Activated naive CD4-positive, alpha-beta T cell (primary cell): Measurements from ENCODE around the gene NRXN3.

Source experiments
- DNase-seq, 4 experiments: peaks; one replicate each; lab custom pipeline; 2025; lab: John Stamatoyannopoulos, UW

NRXN3 gene

DNA sequence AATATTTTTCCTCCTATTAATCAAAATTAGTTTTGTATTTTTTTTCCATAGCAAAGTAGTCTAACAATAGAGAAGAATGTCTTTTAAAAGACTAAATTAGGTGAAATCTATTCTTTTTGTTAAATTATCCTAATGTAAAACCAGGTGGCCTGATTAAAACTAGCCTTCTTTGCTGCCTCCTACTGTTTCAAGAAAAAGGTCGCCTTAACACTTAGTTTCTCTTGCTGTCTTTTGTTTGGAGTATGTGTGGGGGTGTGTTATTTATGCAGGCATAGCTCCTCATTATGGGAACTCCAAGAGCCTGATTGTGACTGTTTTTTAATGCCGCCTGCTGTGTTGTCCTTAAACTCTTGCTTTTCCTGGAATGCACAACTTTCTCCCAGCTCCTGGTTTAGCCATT is 1185.9 kb downstream of the NRXN3 start:
- no peak for DNase-seq

DNA sequence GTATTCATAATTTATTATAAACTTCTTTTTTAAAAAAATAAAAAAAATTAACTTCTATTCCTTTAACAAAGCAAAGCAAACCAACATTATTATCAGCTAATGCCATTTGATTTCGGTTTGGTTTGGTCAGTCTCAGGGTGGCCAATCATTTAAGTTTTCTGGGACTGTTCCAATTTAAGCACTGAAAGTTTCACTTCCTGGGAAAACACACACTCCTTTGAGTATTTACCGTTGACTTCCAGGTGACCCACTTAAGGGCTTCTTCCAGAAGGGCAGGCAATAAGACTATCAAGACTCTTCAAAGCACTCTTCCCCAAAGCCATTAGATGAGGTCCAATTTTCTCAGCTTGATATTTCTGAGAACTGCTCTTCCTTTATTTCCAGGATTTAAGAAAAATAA is 1187.1 kb downstream of the NRXN3 start:
- no peak for DNase-seq

DNA sequence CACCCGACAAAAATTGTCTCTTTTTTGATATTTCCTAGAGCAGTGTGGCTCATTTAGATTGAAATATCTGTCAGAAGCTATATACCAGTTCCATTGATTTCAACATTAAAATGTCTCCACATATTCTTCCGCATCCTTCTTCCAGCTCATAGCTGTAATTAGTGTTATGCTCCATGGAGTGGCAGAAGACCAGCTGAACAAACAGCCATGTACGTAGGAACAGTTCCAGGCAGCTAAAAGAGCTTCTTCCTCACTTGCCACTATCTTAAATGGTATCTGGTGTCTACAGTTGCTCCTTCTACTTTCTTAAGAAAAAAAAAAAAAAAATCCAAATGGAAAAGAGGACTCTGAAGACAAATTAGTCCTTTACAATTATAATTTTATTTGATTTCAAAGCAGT is 1193.1 kb downstream of the NRXN3 start:
- DNase-seq, result no peak

DNA sequence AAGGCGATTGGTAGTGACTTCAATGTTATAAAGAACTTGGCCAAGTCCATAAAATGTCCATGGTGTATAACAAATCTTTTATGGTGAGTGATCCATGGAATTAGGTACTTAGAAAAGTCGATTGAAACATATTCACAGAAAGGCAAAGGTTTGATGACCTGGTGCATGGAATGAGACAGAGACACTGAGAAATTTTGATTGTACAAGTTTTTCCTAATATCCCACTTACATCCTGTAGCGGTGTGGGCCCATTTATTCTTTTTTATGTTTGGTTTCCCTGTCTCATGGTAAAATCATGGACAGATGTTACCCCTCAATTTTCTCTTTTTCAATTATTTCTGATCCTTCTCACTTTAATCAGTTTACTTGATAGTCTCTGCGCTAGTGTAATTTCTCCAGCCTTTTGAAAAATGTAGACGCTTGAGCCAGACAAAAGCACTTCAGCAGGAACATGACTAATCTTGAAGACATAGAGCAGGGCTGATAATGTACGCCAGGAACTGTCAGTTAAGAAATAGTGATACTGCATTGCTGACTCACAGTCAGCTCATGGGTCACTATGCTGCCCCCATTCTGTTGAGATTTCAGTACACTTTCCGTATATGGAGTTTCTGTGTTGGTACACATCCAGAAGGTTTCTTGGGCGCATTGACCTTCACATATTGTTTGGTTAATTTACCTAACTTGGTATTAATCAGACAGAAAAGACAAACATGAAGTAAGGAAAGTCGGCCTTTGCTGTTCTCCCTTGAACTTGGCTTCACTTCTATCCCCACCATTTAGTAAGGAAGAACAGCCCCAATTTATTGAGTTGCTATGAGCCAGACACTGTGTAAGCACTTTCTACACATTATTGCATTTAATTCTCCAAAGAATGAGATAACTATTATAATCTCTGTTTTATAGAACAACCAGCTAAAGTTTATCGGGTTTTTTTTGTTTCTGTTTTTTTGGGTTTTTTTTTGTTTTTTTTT is 1199.5 kb downstream of the NRXN3 start:
- no peak for DNase-seq

DNA sequence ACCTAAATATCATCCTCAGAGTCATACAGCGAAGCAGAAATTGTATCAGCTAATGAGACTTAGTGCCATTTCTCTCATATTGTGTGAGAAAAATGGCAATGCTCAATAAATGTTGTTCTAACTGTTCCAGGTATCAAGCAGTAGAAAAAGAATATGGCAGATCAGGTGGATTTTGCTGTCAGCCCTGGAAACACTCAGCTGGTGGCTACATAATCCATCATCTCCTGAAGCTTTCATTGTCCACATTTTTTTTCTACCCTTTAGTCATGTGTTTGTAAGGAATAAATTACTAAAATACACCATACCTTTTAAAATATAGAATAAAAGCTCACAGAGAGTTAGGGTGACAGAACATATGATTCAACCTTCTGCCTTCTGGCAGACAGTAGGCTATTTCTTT is 1200.8 kb downstream of the NRXN3 start:
- no peak for DNase-seq

DNA sequence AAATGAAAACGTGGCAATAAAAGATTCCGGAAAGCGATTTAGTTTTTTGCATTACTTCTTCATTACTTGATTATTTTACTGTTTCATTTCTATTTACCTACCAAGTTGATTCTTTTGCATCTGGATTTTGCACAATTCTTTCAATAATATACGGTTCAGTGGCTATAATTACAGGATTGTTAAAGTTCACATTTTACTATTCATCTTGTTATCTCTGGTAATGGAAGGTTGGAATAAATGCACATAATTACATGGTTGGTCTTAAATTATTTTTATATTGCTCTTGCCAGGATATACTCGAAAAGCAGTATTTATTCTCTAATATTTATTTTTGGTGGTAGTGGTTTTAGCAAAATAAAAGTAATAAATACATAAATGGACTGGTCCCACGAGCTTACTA is 1203.3 kb downstream of the NRXN3 start:
- DNase-seq, result no peak

DNA sequence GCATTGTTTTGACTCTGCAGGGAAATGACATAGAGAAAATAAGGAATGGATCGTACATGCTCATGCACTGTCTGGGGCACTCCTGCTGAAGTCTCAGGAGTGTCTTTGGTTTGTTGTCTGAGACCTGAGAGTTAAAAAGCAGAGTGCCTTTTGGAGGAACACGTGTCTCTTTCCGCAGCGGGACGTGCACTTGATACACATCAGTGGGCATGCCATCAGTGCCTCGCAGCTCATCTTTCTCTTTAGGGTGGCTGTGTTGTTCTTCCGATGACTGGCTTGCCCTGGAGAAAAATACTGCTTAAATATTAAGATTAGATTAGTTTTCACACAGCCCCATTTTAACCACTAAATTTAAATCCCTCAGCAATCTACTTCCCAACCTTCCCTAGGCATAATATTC is 1205.2 kb downstream of the NRXN3 start:
- no peak for DNase-seq

DNA sequence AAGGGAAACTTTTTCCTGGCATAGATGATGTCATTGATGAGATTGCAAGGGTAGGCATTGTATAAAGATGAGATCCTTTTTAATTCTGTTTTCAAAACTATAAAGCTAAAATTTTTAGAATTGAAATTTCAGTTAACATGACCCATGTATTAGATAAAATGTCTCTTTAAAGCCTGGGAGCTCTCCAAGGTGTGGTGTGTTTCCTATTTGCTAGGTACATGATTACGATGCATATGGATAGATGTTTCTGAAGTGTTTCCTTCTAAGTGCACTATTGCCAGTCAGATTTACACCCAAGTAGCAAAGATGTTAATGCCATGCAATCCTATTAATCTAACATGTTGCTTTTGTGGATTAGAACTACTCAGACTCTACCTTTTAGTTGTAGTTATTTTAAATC is 1206.4 kb downstream of the NRXN3 start:
- DNase-seq, result no peak

DNA sequence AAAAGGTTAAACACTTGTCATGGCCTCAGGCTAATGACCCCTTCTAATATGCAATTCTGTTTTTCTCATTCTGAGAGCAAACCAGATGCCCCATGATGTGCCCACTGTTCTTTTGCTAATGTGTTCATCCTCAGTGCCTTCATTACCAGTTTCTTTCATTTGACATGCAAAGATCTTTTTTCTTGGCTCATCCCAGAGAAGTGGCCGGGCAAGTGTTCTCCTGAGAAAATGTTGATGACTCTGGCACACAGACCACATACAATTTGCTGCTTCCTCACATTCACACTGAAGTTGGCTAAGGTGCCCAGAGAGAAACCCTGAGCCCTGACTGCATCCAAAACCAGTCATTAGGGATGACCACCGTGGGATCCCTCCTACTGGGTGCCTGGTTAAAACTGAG is 1207.8 kb downstream of the NRXN3 start:
- DNase-seq, result no peak

DNA sequence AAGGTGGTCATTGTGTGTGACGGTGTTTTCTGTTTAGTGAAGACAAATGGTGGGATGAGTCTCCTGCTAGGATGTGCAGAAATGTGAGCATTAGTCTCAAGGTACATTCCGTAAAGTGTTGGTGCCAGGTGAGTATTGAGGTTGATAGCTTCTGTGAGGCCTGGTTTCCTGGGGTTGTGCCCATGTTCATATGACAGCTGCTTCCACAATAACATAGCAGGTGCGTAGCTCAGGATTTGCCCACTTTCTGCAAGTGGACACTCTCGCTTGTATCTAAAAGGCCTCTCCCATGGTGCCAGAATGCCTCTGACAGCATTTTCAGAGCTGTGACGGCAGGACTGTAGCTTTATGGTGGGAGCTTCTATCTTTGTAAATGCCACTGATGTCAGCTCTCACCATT is 1209.1 kb downstream of the NRXN3 start:
- no peak for DNase-seq

DNA sequence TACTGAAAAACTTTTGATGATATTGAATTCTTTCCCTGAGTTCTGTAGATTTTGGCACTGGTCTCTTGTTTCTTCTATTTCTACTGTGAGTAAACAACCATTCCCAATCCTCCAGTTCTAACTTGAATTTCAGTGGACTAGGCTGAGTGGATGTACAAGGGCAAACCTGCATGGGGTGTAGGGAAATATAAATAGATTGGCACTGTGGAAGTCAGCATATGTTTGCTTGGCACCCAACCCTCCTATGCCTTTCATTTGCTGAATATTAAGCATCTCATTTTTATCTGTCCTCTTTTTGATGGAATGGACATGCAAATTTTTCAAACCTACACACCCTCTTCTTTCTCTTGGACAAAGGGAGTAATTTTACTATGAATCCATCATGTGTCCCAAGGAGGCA is 1212.9 kb downstream of the NRXN3 start:
- DNase-seq, result no peak

DNA sequence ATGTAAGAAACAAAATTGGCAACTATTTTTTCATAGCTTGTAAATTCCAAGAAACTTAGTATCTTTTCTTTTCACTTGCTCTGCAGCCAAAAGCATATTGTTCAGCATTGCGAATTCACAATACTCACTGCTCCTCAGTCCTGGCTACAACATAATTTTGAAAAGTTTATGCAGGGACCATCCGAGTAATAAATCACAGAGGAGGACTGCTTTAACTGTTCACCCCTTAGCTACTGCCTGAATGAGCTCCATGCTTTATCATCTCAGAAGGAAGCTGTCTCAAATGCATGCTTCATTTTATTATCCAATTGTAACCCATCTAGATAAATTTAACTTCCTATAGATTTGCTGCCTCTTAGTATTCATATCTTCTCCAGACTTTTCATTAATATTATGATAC is 1213.3 kb downstream of the NRXN3 start:
- DNase-seq, result no peak

DNA sequence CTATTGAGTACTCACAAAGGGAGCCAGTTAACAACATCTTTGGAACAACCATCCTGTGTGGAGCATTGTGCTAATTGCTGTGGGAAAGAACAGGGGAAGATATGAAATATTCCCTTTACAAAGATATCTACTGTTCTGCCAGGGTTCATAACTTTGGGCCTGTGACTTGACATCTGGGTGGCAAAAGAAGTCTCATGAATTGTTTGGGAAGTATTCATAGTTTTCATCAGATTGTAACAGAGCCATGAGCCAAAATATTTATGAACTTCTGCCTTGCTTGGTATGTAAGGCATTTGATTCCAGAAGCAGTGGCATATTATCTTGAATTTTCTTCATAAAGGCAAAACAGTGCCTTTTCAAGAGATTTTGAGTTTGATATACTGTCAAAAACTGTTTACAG is 1224.9 kb downstream of the NRXN3 start:
- DNase-seq, result no peak

DNA sequence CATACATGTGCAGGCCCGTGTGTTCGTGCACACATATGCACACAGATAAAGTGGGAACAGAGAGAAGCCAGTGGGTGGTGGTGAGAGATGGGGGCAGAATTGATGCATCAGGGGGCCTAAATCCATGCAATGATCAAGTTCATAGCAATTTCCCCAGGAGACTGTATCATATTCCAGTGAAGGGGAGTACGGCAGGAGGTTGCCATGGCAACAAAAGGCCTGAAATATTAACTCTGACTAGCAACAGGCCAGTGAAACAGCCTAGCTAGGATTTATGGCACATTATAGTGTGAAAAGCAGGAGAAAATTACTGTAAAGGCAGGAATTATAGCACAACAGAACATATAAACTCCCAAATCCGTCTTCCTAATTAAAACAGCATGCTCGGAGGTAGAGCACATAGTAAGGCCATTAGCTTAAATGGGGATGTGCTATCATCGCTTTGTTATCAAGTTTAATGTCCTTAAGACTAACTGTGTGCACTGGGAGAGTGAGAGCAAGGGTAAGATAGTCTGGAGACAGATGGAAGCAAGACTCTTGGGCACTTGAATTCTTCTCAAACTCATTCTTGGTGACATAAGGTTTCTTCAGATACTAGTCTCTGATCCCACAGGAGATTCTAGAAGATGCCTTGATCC is 1234.8 kb downstream of the NRXN3 start:
- DNase-seq, result no peak

DNA sequence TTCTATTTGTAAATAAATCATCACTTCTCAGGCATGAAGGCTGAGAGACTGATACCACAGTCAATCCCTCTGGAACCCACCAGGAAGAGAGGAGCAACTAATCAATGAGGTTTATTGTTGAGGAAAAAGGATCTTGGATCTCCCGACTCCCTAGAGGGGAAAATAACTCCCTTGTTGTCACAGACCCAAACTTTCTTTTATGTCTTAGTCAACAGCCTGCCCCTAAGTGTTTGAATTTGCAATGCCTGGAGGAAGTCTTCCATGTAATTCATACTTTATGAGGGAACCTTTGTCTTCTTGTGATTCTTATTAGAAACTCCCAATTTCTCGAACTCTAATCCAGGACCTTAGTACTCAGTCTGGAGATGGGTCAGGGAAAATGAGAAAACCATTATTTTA is 1235.3 kb downstream of the NRXN3 start:
- no peak for DNase-seq

DNA sequence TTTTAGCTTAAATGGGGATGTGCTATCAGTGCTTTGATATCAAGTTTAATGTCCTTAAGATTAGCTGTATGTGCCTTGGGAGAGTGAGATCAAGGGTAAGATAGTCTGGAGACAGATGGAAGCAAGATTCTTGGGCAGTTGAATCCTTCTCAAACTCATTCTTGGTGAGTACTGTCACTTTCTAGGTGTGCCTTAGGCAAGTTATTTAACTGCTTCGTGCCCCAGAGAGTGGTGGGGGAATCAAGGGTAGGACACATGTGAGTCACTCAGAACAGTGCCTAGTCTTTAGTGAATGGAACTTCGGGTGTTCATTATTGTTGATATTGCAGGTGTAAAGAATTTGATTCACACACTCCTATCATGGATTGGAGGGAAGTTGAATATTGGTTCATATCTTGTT is 1237.4 kb downstream of the NRXN3 start:
- no peak for DNase-seq

DNA sequence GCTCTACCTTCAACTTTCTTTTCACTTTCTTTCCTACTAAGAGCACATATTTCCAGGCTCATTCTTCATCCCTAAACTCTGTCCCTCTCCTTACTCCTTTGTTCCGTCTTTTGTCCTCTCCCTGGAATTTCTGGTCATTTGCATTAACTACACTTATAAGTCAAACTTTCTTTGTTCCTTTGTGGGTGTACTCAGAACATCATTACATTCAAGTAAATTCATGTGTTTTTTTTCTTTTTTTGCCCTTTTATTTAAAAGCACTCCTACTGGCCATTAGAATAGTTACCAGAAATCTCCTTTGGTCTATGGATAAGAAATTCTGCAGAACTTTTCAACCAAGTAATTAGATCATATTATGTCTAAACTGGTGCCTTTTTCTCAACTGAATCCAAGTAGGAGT is 1238.5 kb downstream of the NRXN3 start:
- DNase-seq, result no peak

DNA sequence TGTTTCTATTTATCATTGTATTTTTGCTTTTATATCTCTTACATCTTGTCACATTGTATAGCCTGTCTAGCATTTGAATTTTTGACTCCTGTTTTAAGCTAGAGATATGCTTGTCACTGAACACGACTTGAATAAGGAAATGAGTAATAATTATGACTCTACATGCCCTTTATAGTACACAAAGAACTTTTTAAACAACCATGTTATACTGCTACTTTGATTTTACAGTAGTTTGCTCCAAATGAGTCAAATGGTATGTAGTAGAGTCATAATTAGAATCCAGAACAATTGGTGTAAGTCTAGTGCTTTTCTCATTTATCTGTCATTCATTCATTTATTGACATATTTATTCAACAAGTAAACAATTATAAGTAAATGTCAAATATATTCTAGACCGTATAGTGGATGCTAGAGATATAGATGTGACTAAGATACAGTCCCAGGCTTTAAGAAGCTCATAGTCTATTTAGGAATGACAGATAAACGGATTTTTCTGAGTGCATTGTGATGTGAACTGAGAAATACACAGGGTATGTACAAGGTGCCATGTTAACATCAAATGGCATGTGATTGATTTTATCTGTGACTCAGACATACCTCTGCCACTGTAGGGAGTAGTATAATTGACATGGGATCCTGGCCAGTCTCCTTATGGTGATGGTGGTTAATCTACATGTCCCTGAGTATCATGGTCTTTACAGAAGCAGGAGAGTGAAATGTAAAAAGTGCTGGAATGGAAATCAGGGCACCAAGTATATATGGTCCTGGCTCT is 1241.4 kb downstream of the NRXN3 start:
- no peak for DNase-seq

DNA sequence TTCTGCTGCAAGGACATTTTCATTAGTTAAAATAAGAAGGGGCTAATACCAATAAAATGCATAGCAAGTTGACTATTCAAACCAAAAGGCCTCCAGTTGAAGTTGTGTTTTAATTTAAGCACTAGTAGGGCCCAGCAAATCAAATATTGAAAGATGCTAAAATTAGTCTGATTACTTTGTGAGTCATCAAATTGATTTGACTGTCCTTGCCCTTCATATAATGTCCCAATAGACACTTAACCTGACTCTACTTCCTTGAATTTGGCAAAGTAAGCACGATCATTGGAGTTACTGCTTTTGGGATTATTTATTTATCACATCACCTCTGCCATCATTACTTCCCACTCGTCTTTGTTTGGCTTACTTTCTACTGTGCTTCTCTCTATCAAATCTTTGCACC is 1242.6 kb downstream of the NRXN3 start:
- DNase-seq, result no peak

DNA sequence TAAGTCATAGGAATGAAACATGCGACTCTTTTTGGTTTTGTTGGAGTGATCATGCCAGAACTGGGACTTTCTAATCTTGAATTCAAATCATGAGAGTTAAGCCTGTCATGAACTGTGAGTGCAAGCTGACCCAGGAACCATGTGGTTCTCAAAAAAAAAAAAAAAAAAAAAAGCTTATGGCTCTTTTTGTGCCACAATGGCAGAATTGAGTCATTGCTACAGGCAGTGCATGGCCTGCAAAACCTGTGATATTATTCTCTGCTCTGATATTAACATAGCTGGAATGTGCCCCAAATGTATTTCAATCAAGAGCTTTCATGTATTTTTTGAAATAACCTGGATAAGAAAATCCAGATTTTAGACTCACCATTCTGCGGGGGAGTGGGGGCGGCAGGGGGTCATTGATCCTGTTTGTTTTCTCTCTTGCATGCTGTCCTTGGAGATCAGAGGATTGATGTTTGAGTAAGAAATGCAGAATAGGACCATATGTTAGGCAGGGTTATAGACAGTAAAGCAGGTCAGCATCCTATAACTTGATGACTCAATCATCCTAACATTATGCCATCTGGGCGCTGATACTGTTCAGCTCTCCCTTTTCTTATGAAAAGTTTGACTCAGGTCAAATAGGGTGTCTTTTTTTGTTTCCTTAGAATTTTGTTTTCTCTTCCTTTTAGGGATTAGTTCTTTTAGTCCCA is 1243.7 kb downstream of the NRXN3 start:
- DNase-seq, result no peak

DNA sequence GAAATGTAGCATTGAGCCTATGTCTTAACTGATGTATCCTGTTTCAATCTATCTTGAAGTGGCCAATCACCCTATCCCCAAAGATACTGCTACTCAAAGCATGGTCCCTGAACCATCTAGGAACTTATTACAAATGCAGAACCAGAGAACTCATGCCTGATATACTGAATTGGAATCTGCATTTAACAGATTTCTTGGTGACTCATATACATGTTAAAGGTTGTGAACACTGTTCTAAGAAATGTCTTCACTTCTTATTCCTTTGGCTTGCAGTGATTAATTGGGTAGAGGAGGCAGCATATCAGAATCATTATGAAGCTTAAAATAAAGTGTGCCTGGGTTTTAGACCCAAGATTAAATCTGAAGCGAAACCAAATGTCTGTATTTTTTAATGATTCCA is 1245.6 kb downstream of the NRXN3 start:
- no peak for DNase-seq

DNA sequence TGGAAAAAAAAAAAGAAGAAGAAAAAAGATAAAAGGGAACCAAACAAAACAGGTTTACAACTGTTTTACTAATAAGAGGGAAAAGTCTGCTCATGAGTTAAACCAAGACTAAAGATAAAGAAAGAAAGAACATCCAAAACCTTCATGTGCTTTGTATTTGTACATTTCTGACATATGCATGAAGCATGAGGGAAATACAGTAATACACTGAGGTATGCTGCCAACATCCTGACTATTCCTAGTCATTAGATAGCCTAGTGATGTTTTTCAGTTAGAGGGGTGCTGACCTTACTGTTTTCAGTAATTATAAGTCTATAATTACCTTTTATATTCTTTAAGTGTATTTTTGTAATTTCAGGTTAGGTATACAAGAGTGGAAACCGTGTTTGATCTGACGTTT is 1247.8 kb downstream of the NRXN3 start:
- no peak for DNase-seq
